ENCODE results near the gene EME2. TPM values are rescaled to one million over a fixed set of nuclear protein-coding genes. Genes with fewer than 3 reads are reported as not detected.
A peak's percentile ranks its signal among the peaks of the same experiment; 100 is the strongest.

EME2 gene
- total and polyA plus RNA-seq, 11 donors, result 3.4 to 12.9 (median 6.0) TPM

GRCh38 chr16:1788095-1788707 is 15.6 kb downstream of the EME2 start:
- TF ChIP-seq POLR2A (IDR thresholded peaks at IDR 0.05) (no peak), CTCF (IDR thresholded peaks at IDR 0.05) (no peak)
- WGBS, 4 donors, result 89 to 92% (median 91%) methylated on average over 33 to 38 of the region's 38 CpGs

GRCh38 chr16:1788708-1789100 is 16.1 kb downstream of the EME2 start:
- no peaks in the 10 kb centered on the region for H3K9me3 ChIP-seq
- peaks cover 0 to 55% (median 32%) of the 10 kb centered on the region in 9 donors for H3K36me3 ChIP-seq
- intact Hi-C loops (cut with DNase I), result no loop called here
- TF ChIP-seq CTCF (IDR thresholded peaks at IDR 0.05) (no peak), POLR2A (IDR thresholded peaks at IDR 0.05) (no peak)
- no peak overlapping the region for H3K4me3 ChIP-seq
- H3K4me1 ChIP-seq, result peaks cover 0 to 24% (median 7%) of the 10 kb centered on the region in 12 donors
- no peaks in the 10 kb centered on the region for H3K27me3 ChIP-seq
- 58 to 70% (median 65%) methylated on average over 5 to 19 of the region's 19 CpGs for WGBS, 4 donors
- H3K27ac ChIP-seq, result no peak overlapping the region
- ATAC-seq (peak in 1 of 4 donors; percentile 4), DNase-seq (peak in 3 of 5 donors; percentile 8 to 20 (median 17))

More at GRCh38 chr16:1788095-1788707, 15.6 kb downstream of the EME2 start:
- H3K36me3 ChIP-seq, result peaks cover 0 to 55% (median 32%) of the 10 kb centered on the region in 9 donors
- H3K27ac ChIP-seq, result no peak overlapping the region
- DNase-seq (peak in 3 of 5 donors; percentile 9 to 26 (median 17)), ATAC-seq (peak in 1 of 4 donors; percentile 6)
- no peak overlapping the region for H3K4me3 ChIP-seq
- H3K27me3 ChIP-seq, result no peaks in the 10 kb centered on the region
- H3K9me3 ChIP-seq, result no peaks in the 10 kb centered on the region
- intact Hi-C loops (cut with DNase I), result no loop called here
- peaks cover 0 to 29% (median 12%) of the 10 kb centered on the region in 12 donors for H3K4me1 ChIP-seq

- no peak overlapping the region for H3K27ac ChIP-seq
- no peak overlapping the region for H3K4me3 ChIP-seq
- no peak for TF ChIP-seq POLR2A (IDR thresholded peaks at IDR 0.05)
- no peak for TF ChIP-seq CTCF (IDR thresholded peaks at IDR 0.05)
- no peaks in the 10 kb centered on the region for H3K27me3 ChIP-seq
- intact Hi-C loops (cut with DNase I), result no loop called here
- DNase-seq, result peak in 3 of 5 donors; percentile 6 to 26 (median 16)
- no peak for ATAC-seq
- WGBS, 4 donors, result 89 to 92% (median 92%) methylated on average over 11 to 25 of the region's 25 CpGs
- peaks cover 0 to 15% (median 4%) of the 10 kb centered on the region in 12 donors for H3K4me1 ChIP-seq
- H3K36me3 ChIP-seq, result peaks cover 0 to 55% (median 32%) of the 10 kb centered on the region in 9 donors
- no peaks in the 10 kb centered on the region for H3K9me3 ChIP-seq
Observed at GRCh38 chr16:1789643-1790045, 17.0 kb downstream of the EME2 start.

DNA sequence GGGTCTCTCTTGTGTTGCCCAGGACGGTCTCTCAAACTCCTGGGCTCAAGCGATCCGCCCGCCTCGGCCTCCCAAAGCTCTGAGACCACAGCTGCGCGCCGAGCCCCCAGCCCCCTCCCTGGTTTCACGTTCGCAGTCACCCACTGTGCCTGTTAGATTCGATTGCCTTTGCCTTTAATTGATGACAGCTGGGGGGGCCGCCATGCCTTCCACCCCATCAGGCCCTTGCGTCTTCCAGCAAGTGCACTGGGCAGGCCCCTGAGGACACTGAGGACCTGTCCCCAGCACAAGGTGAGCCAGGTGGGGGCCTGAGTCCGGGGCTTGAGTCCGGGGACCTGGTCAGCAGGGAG is 17.6 kb downstream of the EME2 start:
- intact Hi-C loops (cut with DNase I), result no loop called here
- H3K4me1 ChIP-seq, result peaks cover 0 to 10% (median 0%) of the 10 kb centered on the region in 12 donors
- peaks cover 0 to 55% (median 32%) of the 10 kb centered on the region in 9 donors for H3K36me3 ChIP-seq
- 94 to 99% (median 95%) methylated on average over 13 to 15 of the region's 15 CpGs for WGBS, 4 donors
- no peaks in the 10 kb centered on the region for H3K9me3 ChIP-seq
- H3K27ac ChIP-seq, result no peak overlapping the region
- DNase-seq (no peak), ATAC-seq (no peak)
- no peak overlapping the region for H3K4me3 ChIP-seq
- H3K27me3 ChIP-seq, result no peaks in the 10 kb centered on the region
- TF ChIP-seq CTCF (IDR thresholded peaks at IDR 0.05) (no peak), POLR2A (IDR thresholded peaks at IDR 0.05) (no peak)

All from heart left ventricle (tissue), 16 donors.